ENCODE measurements around the gene ZNF784. TPM values are rescaled to one million over a fixed set of nuclear protein-coding genes. Genes with fewer than 3 reads are reported as not detected.

ZNF784 gene
- total RNA-seq, 1 donor from 2014 or later: 9.7 TPM

DNA sequence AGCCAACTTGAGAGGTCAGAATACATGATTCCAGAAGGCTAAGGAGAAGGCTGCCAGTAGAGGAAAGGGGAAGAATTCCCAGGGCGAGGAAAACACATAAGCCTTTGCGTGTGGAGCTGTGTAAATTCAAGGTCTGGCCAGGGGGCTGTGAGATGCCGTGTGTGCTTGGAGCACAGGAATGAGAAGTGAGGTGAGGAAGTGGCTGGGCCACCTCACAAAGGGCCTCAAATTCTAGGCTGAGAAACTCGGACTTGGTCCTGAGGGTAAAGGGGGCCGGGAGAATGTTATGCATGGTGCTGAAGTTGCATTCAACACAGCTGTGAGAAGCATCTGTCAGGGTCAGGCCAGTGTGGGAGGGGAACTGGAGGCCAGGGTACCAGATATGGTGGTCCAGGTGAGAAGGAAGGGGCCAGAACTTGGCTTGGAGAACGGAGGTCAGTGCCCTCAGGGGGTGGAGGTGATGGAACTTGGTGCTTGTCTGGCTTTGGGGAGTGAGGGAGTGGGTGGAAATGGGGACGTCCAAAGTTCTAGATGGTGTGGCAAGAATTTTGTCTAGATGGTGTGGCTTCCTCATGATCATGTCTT is 11.6 kb upstream of the ZNF784 start:
- H3K4me3 ChIP-seq: peak overlapping the region; percentile 94
- no peaks in the 10 kb centered on the region for H3K9me3 ChIP-seq
- H3K27ac ChIP-seq: peak overlapping the region; percentile 100
- no peaks in the 10 kb centered on the region for H3K36me3 ChIP-seq
- TF ChIP-seq, protein P1, sequence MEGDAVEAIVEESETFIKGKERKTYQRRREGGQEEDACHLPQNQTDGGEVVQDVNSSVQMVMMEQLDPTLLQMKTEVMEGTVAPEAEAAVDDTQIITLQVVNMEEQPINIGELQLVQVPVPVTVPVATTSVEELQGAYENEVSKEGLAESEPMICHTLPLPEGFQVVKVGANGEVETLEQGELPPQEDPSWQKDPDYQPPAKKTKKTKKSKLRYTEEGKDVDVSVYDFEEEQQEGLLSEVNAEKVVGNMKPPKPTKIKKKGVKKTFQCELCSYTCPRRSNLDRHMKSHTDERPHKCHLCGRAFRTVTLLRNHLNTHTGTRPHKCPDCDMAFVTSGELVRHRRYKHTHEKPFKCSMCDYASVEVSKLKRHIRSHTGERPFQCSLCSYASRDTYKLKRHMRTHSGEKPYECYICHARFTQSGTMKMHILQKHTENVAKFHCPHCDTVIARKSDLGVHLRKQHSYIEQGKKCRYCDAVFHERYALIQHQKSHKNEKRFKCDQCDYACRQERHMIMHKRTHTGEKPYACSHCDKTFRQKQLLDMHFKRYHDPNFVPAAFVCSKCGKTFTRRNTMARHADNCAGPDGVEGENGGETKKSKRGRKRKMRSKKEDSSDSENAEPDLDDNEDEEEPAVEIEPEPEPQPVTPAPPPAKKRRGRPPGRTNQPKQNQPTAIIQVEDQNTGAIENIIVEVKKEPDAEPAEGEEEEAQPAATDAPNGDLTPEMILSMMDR (IDR thresholded peaks at IDR 0.05): no peak
- DNase-seq (no peak), ATAC-seq (no peak)
- intact Hi-C loops (cut with DNase I): no loop called here
- H3K27me3 ChIP-seq: no peaks in the 10 kb centered on the region
- H3K4me1 ChIP-seq: peaks cover 57% of the 10 kb centered on the region

DNA sequence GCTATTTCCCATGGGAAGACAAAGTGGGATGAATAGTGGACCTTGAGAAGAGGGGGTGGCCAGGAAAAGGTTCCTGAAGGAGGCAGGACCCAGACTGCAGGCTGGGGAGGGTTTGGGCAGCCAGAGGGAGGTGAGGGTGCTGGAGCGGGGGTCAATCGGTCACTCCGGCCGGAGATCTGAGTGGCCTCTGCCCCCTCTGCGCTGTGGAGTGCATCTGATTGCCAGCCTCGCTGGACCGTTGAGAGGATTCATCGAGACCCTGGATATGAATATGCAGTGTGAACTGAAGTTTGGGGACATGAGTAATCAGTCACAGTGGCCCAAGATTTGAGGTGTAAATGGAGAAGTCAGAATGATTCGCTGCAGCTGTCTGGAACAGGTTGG is 11.0 kb upstream of the ZNF784 start:
- ATAC-seq (no peak), DNase-seq (peak; percentile 64)
- intact Hi-C loops (cut with DNase I): no loop called here
- Histone ChIP-seq H3K27me3 (no peaks in the 10 kb centered on the region), H3K4me3 (peak overlapping the region; percentile 94), H3K4me1 (peaks cover 54% of the 10 kb centered on the region), H3K9me3 (no peaks in the 10 kb centered on the region), H3K36me3 (no peaks in the 10 kb centered on the region), H3K27ac (peak overlapping the region; percentile 100)
- TF ChIP-seq, protein P1 (IDR thresholded peaks at IDR 0.05): no peak

DNA sequence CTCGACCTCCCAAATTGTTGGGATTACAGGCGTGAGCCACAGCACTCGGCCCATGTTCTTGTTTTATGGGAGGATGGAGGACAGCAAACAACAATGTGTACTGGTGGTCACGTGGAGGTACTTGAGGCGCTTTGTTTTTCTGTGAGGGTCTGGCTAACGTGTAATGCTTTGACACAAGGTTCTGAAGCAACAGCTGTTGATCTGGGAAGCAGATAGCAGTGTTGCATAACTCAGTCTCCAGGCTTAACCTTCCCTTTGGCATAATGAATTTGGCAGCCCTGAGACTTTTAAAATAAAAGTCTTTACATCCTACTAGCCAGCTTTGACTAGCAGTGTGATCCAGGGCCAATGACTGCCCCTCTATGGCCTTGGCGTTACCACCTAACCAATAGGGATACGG is 9.5 kb upstream of the ZNF784 start:
- H3K4me1 ChIP-seq: peaks cover 39% of the 10 kb centered on the region
- TF ChIP-seq, protein P1 (IDR thresholded peaks at IDR 0.05): no peak
- ATAC-seq: no peak
- H3K27ac ChIP-seq: peak overlapping the region; percentile 100
- no peak overlapping the region for H3K4me3 ChIP-seq
- DNase-seq: no peak
- H3K36me3 ChIP-seq: no peaks in the 10 kb centered on the region
- intact Hi-C loops (cut with DNase I): no loop called here
- no peaks in the 10 kb centered on the region for H3K27me3 ChIP-seq
- no peaks in the 10 kb centered on the region for H3K9me3 ChIP-seq

DNA sequence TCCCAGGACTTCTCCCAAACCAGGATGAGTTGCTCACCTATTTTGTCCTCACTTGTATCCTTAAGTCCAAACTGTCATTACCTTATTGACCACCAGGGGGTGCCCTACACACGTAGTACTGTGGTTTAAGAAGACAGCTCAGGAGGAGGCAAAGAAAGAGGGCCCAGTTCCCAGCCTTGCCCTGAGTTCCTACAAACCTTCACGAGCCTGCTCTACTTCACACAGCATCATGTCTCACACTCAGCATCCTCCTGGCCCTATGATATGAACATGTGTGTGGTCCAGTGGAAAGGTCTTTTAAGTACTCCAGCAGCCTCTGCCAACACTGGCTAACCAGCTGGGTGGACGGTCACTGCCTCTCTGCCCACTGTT is 8.1 kb upstream of the ZNF784 start:
- Histone ChIP-seq H3K4me1 (peaks cover 32% of the 10 kb centered on the region), H3K27ac (no peak overlapping the region), H3K27me3 (no peaks in the 10 kb centered on the region), H3K9me3 (no peaks in the 10 kb centered on the region), H3K4me3 (no peak overlapping the region), H3K36me3 (no peaks in the 10 kb centered on the region)
- ATAC-seq (peak; percentile 86), DNase-seq (peak; percentile 67)
- intact Hi-C loops (cut with DNase I): no loop called here
- TF ChIP-seq, protein P1 (IDR thresholded peaks at IDR 0.05): peak; percentile 86

DNA sequence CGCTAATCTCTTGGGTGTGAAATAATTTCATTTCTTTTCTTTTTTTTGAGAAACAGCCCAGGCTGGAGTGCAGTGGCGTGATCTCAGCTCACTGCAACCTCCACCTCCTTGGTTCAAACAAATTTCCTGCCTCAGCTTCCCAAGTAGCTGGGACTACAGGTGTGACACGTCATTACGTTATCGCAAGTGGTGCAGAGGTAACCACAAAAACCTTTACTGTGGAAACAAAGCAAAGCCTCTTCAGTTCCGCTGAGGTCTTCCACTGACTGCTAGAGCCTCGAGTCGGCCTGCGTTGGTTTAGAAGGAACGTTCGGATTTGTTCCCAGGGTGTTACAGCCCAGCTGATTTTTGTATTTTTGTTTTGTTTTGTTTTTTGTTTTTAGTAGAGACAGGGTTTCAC is 2.0 kb upstream of the ZNF784 start:
- ATAC-seq (no peak), DNase-seq (no peak)
- peaks cover 8% of the 10 kb centered on the region for H3K4me1 ChIP-seq
- H3K9me3 ChIP-seq: no peaks in the 10 kb centered on the region
- intact Hi-C loops (cut with DNase I): no loop called here
- H3K36me3 ChIP-seq: no peaks in the 10 kb centered on the region
- no peak overlapping the region for H3K27ac ChIP-seq
- no peak overlapping the region for H3K4me3 ChIP-seq
- H3K27me3 ChIP-seq: no peaks in the 10 kb centered on the region
- TF ChIP-seq, protein P1 (IDR thresholded peaks at IDR 0.05): no peak

DNA sequence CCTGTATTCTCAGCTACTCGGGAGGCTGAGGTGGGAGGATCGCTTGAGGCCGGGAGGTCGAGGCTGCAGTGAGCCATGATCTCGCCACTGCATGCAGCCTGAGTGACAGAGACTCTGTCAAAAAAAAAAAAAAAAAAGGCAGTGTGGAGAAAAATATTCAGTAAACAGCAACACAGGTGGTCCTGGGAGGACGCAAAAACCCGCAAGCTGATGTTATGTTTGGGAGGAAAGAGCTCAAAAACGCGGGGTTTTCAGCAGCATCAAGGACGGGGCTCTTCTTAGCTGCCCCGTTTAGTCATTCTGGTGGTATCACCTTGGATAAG is 599 bp upstream of the ZNF784 start:
- H3K4me3 ChIP-seq: peak overlapping the region; percentile 53
- no peak for DNase-seq
- no peaks in the 10 kb centered on the region for H3K27me3 ChIP-seq
- TF ChIP-seq, protein P1 (IDR thresholded peaks at IDR 0.05): no peak
- intact Hi-C loops (cut with DNase I): no loop called here
- H3K9me3 ChIP-seq: no peaks in the 10 kb centered on the region
- H3K27ac ChIP-seq: peak overlapping the region; percentile 83
- H3K4me1 ChIP-seq: peaks cover 17% of the 10 kb centered on the region
- no peak for ATAC-seq
- H3K36me3 ChIP-seq: no peaks in the 10 kb centered on the region
